ENCODE measurements around the gene WAC. TPM values are rescaled to one million over a fixed set of nuclear protein-coding genes. Genes with fewer than 3 reads are reported as not detected.

Gene WAC
- total and polyA plus RNA-seq, 10 of the 15 experiments (the other 5 are each of a cell fraction or from before 2014, with no cell fraction given): 26.5 to 131 (median 69.4) TPM

DNA sequence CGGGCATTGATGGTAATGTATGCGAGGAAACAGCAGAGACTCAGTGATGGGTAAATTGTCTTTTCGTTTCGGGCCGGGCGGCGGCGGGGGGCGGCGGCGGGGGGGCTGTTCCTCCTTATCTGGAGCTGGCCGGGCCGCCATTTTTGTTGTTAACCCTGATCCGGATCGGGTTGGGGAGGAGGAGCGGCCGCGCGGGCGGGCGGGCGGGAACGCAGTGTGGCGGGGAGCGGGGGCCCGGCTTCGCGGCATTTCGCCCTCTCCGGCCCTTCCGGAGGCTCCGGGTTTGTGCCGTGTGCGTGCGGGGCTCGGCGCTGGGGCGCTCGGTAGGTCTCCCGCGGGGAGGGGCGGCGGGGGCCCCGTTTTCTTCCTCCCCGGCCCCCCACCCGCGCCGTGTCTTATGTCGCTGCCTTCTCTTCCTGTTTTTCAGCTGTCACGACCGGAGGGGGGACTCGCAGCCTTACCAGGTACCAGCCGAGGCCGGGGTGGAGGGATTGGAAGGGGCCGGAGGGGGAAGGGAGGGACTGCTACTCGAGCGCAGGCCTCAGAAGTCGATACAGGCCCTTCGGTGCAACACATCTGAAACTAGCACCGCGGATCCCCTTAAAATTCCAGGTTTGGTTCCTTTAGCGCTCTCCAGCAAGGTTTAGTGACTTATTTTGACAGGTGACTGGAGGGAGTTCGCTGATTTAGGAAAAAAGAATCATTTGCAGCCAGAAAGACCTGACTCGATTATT lies 820 bp downstream of the WAC start (continued):
- no peak for TF ChIP-seq SUZ12 (IDR thresholded peaks at IDR 0.05; ENCODE audit: unreplicated experiment)
- TF ChIP-seq, protein P1, sequence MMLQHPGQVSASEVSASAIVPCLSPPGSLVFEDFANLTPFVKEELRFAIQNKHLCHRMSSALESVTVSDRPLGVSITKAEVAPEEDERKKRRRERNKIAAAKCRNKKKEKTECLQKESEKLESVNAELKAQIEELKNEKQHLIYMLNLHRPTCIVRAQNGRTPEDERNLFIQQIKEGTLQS (IDR thresholded peaks at IDR 0.05; ENCODE audit: borderline replicate concordance, extremely low read depth, low read depth, low read length): no peak
- no peak for TF ChIP-seq TCF7 (IDR thresholded peaks at IDR 0.05; ENCODE audit: borderline replicate concordance)
- TF ChIP-seq, protein P2, sequence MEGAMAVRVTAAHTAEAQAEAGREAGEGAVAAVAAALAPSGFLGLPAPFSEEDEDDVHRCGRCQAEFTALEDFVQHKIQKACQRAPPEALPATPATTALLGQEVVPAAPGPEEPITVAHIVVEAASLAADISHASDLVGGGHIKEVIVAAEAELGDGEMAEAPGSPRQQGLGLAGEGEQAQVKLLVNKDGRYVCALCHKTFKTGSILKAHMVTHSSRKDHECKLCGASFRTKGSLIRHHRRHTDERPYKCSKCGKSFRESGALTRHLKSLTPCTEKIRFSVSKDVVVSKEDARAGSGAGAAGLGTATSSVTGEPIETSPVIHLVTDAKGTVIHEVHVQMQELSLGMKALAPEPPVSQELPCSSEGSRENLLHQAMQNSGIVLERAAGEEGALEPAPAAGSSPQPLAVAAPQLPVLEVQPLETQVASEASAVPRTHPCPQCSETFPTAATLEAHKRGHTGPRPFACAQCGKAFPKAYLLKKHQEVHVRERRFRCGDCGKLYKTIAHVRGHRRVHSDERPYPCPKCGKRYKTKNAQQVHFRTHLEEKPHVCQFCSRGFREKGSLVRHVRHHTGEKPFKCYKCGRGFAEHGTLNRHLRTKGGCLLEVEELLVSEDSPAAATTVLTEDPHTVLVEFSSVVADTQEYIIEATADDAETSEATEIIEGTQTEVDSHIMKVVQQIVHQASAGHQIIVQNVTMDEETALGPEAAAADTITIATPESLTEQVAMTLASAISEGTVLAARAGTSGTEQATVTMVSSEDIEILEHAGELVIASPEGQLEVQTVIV (IDR thresholded peaks at IDR 0.05; ENCODE audit: borderline replicate concordance, partially characterized antibody): no peak
- no peak for TF ChIP-seq FOXM1 (IDR thresholded peaks at IDR 0.05; ENCODE audit: low read depth, low read length)
- TF ChIP-seq PAX5 (IDR thresholded peaks at IDR 0.05; ENCODE audit: borderline replicate concordance, low read depth, low read length): no peak
- TF ChIP-seq, protein P3, sequence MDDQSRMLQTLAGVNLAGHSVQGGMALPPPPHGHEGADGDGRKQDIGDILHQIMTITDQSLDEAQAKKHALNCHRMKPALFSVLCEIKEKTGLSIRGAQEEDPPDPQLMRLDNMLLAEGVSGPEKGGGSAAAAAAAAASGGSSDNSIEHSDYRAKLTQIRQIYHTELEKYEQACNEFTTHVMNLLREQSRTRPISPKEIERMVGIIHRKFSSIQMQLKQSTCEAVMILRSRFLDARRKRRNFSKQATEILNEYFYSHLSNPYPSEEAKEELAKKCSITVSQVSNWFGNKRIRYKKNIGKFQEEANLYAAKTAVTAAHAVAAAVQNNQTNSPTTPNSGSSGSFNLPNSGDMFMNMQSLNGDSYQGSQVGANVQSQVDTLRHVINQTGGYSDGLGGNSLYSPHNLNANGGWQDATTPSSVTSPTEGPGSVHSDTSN (IDR thresholded peaks at IDR 0.05; ENCODE audit: insufficient replicate concordance, low read depth, low read length): no peak
- TF ChIP-seq SMARCA5 (IDR thresholded peaks at IDR 0.05): peak; percentile 40; the same call in 1 of the 2 replicates
- TF ChIP-seq CBX5 (IDR thresholded peaks at IDR 0.05; ENCODE audit: low read depth): no peak
- TF ChIP-seq ZBED1 (IDR thresholded peaks at IDR 0.05; ENCODE audit: borderline replicate concordance): peak; percentile 82
- TF ChIP-seq ZNF207 (IDR thresholded peaks at IDR 0.05; ENCODE audit: borderline replicate concordance): no peak
- TF ChIP-seq POLR2AphosphoS5 (IDR thresholded peaks at IDR 0.05; ENCODE audit: low read length): no peak; the same call in 1 of the 2 replicates
- TF ChIP-seq NR2C1 (IDR thresholded peaks at IDR 0.05): 0 out of 2 replicates have a peak, but pooled peaks have one; percentile 12
- peak; percentile 72; the same call in 1 of the 2 replicates for TF ChIP-seq CHD2 (IDR thresholded peaks at IDR 0.05; ENCODE audit: borderline replicate concordance, low read depth, low read length)
- TF ChIP-seq WRNIP1 (IDR thresholded peaks at IDR 0.05; ENCODE audit: borderline replicate concordance, low read depth, low read length): no peak
- no peak for TF ChIP-seq TCF3 (IDR thresholded peaks at IDR 0.05; ENCODE audit: borderline replicate concordance, insufficient read depth, low read depth, low read length)
- TF ChIP-seq ZNF24 (IDR thresholded peaks at IDR 0.05): no peak
- TF ChIP-seq, protein P4, sequence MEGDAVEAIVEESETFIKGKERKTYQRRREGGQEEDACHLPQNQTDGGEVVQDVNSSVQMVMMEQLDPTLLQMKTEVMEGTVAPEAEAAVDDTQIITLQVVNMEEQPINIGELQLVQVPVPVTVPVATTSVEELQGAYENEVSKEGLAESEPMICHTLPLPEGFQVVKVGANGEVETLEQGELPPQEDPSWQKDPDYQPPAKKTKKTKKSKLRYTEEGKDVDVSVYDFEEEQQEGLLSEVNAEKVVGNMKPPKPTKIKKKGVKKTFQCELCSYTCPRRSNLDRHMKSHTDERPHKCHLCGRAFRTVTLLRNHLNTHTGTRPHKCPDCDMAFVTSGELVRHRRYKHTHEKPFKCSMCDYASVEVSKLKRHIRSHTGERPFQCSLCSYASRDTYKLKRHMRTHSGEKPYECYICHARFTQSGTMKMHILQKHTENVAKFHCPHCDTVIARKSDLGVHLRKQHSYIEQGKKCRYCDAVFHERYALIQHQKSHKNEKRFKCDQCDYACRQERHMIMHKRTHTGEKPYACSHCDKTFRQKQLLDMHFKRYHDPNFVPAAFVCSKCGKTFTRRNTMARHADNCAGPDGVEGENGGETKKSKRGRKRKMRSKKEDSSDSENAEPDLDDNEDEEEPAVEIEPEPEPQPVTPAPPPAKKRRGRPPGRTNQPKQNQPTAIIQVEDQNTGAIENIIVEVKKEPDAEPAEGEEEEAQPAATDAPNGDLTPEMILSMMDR (IDR thresholded peaks at IDR 0.05 in 2 of 3, conservative IDR thresholded peaks at IDR 0.05 in 1 of 3; ENCODE audit: control insufficient read depth in 2 of 3, extremely low read depth in 1 of 3, insufficient read depth in 1 of 3, low read depth in 3 of 3, low read length in 3 of 3): no peak
- TF ChIP-seq IRF4 (IDR thresholded peaks at IDR 0.05; ENCODE audit: low read depth, low read length): no peak
- peak; percentile 46; the same call in 1 of the 2 replicates for TF ChIP-seq YY1 (IDR thresholded peaks at IDR 0.05; ENCODE audit: low read depth, low read length)
- TF ChIP-seq, protein P5, sequence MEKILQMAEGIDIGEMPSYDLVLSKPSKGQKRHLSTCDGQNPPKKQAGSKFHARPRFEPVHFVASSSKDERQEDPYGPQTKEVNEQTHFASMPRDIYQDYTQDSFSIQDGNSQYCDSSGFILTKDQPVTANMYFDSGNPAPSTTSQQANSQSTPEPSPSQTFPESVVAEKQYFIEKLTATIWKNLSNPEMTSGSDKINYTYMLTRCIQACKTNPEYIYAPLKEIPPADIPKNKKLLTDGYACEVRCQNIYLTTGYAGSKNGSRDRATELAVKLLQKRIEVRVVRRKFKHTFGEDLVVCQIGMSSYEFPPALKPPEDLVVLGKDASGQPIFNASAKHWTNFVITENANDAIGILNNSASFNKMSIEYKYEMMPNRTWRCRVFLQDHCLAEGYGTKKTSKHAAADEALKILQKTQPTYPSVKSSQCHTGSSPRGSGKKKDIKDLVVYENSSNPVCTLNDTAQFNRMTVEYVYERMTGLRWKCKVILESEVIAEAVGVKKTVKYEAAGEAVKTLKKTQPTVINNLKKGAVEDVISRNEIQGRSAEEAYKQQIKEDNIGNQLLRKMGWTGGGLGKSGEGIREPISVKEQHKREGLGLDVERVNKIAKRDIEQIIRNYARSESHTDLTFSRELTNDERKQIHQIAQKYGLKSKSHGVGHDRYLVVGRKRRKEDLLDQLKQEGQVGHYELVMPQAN (conservative IDR thresholded peaks at IDR 0.05): peak; percentile 57; the same call in 1 of the 2 replicates
- peak; percentile 7; the same call in 1 of the 2 replicates for TF ChIP-seq POLR2A (IDR thresholded peaks at IDR 0.05; ENCODE audit: low read depth, low read length)
- TF ChIP-seq RUNX3 (IDR thresholded peaks at IDR 0.05; ENCODE audit: low read length): no peak
